HepG2 (cell line): ENCODE measurements around the gene AUP1.

ENCODE experiments used
- BCLAF1 ChIP-seq: fragments of 450-650 bp; IDR thresholded peaks from 2 replicates; pipeline ENCODE4 v1.6.1; 2017; ENCODE audit warnings: mild to moderate bottlenecking
- FOXP1 ChIP-seq, 2 experiments: fragments of 450-650 bp in 1 of 2; IDR thresholded peaks; 2 replicates each; pipeline ENCODE4 v1.6.1; 2017 to 2018; ENCODE audit warnings: antibody characterized with exemption in 1 of 2
- HINFP ChIP-seq: sonication (generic); formaldehyde crosslinking; IDR thresholded peaks from 2 replicates; pipeline ENCODE4 v1.4.0; 2020; ENCODE audit warnings: low read depth, mild to moderate bottlenecking, missing genetic modification reagents
- MTF2 ChIP-seq: sonication (generic); formaldehyde crosslinking; IDR thresholded peaks from 2 replicates; pipeline ENCODE4 v1.5.0; 2020; ENCODE audit warnings: missing genetic modification reagents, borderline replicate concordance
- NFYB ChIP-seq: sonication (generic); formaldehyde crosslinking; IDR thresholded peaks from 2 replicates; pipeline ENCODE4 v1.4.0; 2020; ENCODE audit warnings: missing genetic modification reagents
- PHB2 ChIP-seq: fragments of 450-650 bp; IDR thresholded peaks from 2 replicates; pipeline ENCODE4 v1.6.1; 2018; ENCODE audit not compliant: partially characterized antibody
- SALL2 ChIP-seq: sonication (generic); formaldehyde crosslinking; IDR thresholded peaks from 2 replicates; pipeline ENCODE4 v1.8.1; 2023; ENCODE audit warnings: mild to moderate bottlenecking, missing genetic modification reagents, inconsistent platforms
- SP1 ChIP-seq, 2 experiments: fragments of 450-650 bp in 1 of 2; sonication (generic) in 1 of 2; formaldehyde crosslinking in 1 of 2; IDR thresholded peaks; 2 replicates each; pipeline versions ENCODE4 v1.4.0 to v1.6.1; 2016 to 2020; ENCODE audit warnings: missing genetic modification reagents in 1 of 2
- SRSF9 ChIP-seq: fragments of 200-400 bp; formaldehyde crosslinking; IDR thresholded peaks from 2 replicates; pipeline ENCODE4 v1.6.1; 2018; ENCODE audit warnings: borderline replicate concordance, mild to moderate bottlenecking, low read depth, low read length; ENCODE audit not compliant: insufficient read depth, poor library complexity, severe bottlenecking
- TCF12 ChIP-seq, 2 experiments: fragments of 450-650 bp in 1 of 2; sonication (generic) in 1 of 2; formaldehyde crosslinking in 1 of 2; IDR thresholded peaks; 2 replicates each; pipeline versions ENCODE4 v1.6.1 to v1.8.0; 2017 to 2022; ENCODE audit warnings: antibody characterized with exemption in 1 of 2, mild to moderate bottlenecking in 1 of 2, missing genetic modification reagents in 1 of 2, moderate library complexity in 1 of 2
- ZBTB8A ChIP-seq: sonication (generic); formaldehyde crosslinking; IDR thresholded peaks from 2 replicates; pipeline ENCODE4 v1.4.0; 2020; ENCODE audit warnings: mild to moderate bottlenecking, low read depth, missing genetic modification reagents, borderline replicate concordance
- ZNF124 ChIP-seq: sonication (generic); formaldehyde crosslinking; IDR thresholded peaks from 2 replicates; pipeline ENCODE4 v1.4.0; 2020; ENCODE audit warnings: missing genetic modification reagents
- ZNF530 ChIP-seq: sonication (generic); formaldehyde crosslinking; IDR thresholded peaks from 2 replicates; pipeline ENCODE4 v1.5.0; 2020; ENCODE audit warnings: low read depth, mild to moderate bottlenecking, missing genetic modification reagents

DNA sequence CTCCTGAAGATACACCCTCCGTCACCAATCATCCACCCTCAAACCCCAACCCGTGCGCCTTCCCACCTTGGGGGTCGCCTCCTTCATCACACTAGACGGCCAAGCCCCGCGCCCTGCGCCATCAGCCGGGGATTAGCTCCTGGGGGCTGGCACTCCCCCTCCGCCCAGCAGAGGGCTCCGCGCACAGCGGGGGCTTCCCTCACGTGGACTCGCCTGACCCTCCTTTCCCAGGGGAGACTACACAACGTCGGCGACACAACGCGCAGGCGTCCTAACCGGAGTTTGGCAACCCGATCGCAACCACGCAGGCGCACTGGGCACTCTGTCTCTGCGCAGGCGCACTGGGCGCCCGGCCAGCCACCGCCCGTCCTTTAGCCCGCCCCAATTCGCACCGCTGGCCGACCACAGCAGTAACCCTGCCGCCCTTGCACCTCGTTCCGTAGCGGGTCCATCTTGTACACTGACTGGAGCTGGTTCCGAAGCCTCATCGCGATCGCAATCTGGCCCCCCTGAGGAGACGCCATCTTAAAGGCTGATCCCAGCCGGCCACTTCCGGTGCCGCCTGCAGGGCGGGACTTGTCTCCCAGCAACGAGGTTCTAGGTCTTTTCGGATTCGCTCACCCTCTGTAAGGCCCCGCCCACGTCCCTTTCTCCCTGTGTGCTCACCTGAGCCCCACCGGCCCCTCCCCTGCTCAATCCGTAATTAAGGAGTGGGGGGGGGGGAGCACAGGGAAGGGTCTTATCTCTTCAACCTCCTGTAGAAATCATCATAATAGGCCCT lies 22.2 kb downstream of the AUP1 start, which contains the start of gene PCGF1:
- TF ChIP-seq NFYB (peak; percentile 75), MTF2 (CRISPR knock-in tag) (0 out of 2 replicates have a peak, but pooled peaks have one; percentile 6), PHB2 (no peak), HINFP (CRISPR knock-in tag) (peak; percentile 97), SALL2 (peak; percentile 98), SP1 (IDR thresholded peaks at IDR 0.05) (no peak), SP1 (CRISPR knock-in tag; IDR thresholded peaks at IDR 0.05) (0 out of 2 replicates have a peak, but pooled peaks have one; percentile 33), BCLAF1 (no peak), TCF12 (IDR thresholded peaks at IDR 0.05) (no peak), TCF12 (CRISPR knock-in tag; IDR thresholded peaks at IDR 0.05) (no peak; the same call in 1 of the 2 replicates), FOXP1 (IDR thresholded peaks at IDR 0.05) (no peak), FOXP1 (CRISPR knock-in tag; IDR thresholded peaks at IDR 0.05) (peak; percentile 28; the same call in 1 of the 2 replicates), SRSF9 (no peak), ZBTB8A (CRISPR knock-in tag) (no peak; the same call in 1 of the 2 replicates), ZNF124 (CRISPR knock-in tag) (no peak), ZNF530 (CRISPR knock-in tag) (no peak)
